ENCODE data around the gene ANKS1A.
A peak's percentile ranks its signal among the peaks of the same experiment; 100 is the strongest.

Gene ANKS1A

GRCh38 chr6:35046103-35046502, 157.0 kb downstream of the ANKS1A start:
- no peaks in the 10 kb centered on the region for H3K9me3 ChIP-seq (ENCODE audit: severe bottlenecking)
- H3K4me1 ChIP-seq (ENCODE audit: insufficient read depth, poor library complexity, severe bottlenecking) = peaks cover 8% of the 10 kb centered on the region
- no peak for TF ChIP-seq CTCF (IDR thresholded peaks at IDR 0.05; ENCODE audit: poor library complexity, severe bottlenecking)
- DNase-seq (ENCODE audit: low spot score) = no peak
- H3K27me3 ChIP-seq (ENCODE audit: insufficient read depth, poor library complexity, severe bottlenecking) = no peaks in the 10 kb centered on the region
- H3K27ac ChIP-seq (ENCODE audit: poor library complexity, severe bottlenecking) = no peak overlapping the region
- 0 out of 2 replicates have a peak, but pooled peaks cover 2% of the 10 kb centered on the region for H3K36me3 ChIP-seq (ENCODE audit: low read depth)
- H3K4me3 ChIP-seq (ENCODE audit: severe bottlenecking) = no peak overlapping the region
- ATAC-seq (ENCODE audit: low read depth) = no peak

GRCh38 chr6:35046862-35047261, 157.8 kb downstream of the ANKS1A start:
- TF ChIP-seq CTCF (IDR thresholded peaks at IDR 0.05; ENCODE audit: poor library complexity, severe bottlenecking) = no peak
- H3K4me1 ChIP-seq (ENCODE audit: insufficient read depth, poor library complexity, severe bottlenecking) = peaks cover 8% of the 10 kb centered on the region
- no peaks in the 10 kb centered on the region for H3K9me3 ChIP-seq (ENCODE audit: severe bottlenecking)
- no peak overlapping the region for H3K27ac ChIP-seq (ENCODE audit: poor library complexity, severe bottlenecking)
- peaks cover 2% of the 10 kb centered on the region; the same call in 1 of the 2 replicates for H3K36me3 ChIP-seq (ENCODE audit: low read depth)
- no peak for DNase-seq (ENCODE audit: low spot score)
- ATAC-seq (ENCODE audit: low read depth) = no peak
- no peaks in the 10 kb centered on the region for H3K27me3 ChIP-seq (ENCODE audit: insufficient read depth, poor library complexity, severe bottlenecking)
- no peak overlapping the region for H3K4me3 ChIP-seq (ENCODE audit: severe bottlenecking)

- Histone ChIP-seq H3K36me3 (ENCODE audit: low read depth) (peaks cover 2% of the 10 kb centered on the region; the same call in 1 of the 2 replicates), H3K4me3 (ENCODE audit: severe bottlenecking) (no peak overlapping the region), H3K4me1 (ENCODE audit: insufficient read depth, poor library complexity, severe bottlenecking) (peaks cover 8% of the 10 kb centered on the region), H3K9me3 (ENCODE audit: severe bottlenecking) (no peaks in the 10 kb centered on the region), H3K27me3 (ENCODE audit: insufficient read depth, poor library complexity, severe bottlenecking) (no peaks in the 10 kb centered on the region), H3K27ac (ENCODE audit: poor library complexity, severe bottlenecking) (no peak overlapping the region)
- ATAC-seq (ENCODE audit: low read depth) = no peak
- DNase-seq (ENCODE audit: low spot score) = no peak
- no peak for TF ChIP-seq CTCF (IDR thresholded peaks at IDR 0.05; ENCODE audit: poor library complexity, severe bottlenecking)
These were observed 158.4 kb downstream of the ANKS1A start for GRCh38 chr6:35047265-35048011.

- TF ChIP-seq CTCF (IDR thresholded peaks at IDR 0.05; ENCODE audit: poor library complexity, severe bottlenecking) = no peak
- H3K9me3 ChIP-seq (ENCODE audit: severe bottlenecking) = no peaks in the 10 kb centered on the region
- H3K27me3 ChIP-seq (ENCODE audit: insufficient read depth, poor library complexity, severe bottlenecking) = no peaks in the 10 kb centered on the region
- no peak overlapping the region for H3K27ac ChIP-seq (ENCODE audit: poor library complexity, severe bottlenecking)
- DNase-seq (ENCODE audit: low spot score) (no peak), ATAC-seq (ENCODE audit: low read depth) (no peak)
- no peak overlapping the region for H3K4me3 ChIP-seq (ENCODE audit: severe bottlenecking)
- H3K36me3 ChIP-seq (ENCODE audit: low read depth) = peaks cover 2% of the 10 kb centered on the region; the same call in 1 of the 2 replicates
- H3K4me1 ChIP-seq (ENCODE audit: insufficient read depth, poor library complexity, severe bottlenecking) = peaks cover 8% of the 10 kb centered on the region
These were observed 159.1 kb downstream of the ANKS1A start for GRCh38 chr6:35048031-35048613.

GRCh38 chr6:35048631-35049083, 159.6 kb downstream of the ANKS1A start:
- H3K27ac ChIP-seq (ENCODE audit: poor library complexity, severe bottlenecking) = no peak overlapping the region
- no peak for DNase-seq (ENCODE audit: low spot score)
- ATAC-seq (ENCODE audit: low read depth) = no peak; the same call in 2 of the 3 replicates

More at GRCh38 chr6:35048631-35049083, 159.6 kb downstream of the ANKS1A start:
- peak; percentile 18 for TF ChIP-seq CTCF (IDR thresholded peaks at IDR 0.05; ENCODE audit: poor library complexity, severe bottlenecking)
- H3K27me3 ChIP-seq (ENCODE audit: insufficient read depth, poor library complexity, severe bottlenecking) = no peaks in the 10 kb centered on the region
- no peak overlapping the region for H3K4me3 ChIP-seq (ENCODE audit: severe bottlenecking)
- no peaks in the 10 kb centered on the region for H3K9me3 ChIP-seq (ENCODE audit: severe bottlenecking)
- H3K36me3 ChIP-seq (ENCODE audit: low read depth) = peaks cover 2% of the 10 kb centered on the region; the same call in 1 of the 2 replicates
- H3K4me1 ChIP-seq (ENCODE audit: insufficient read depth, poor library complexity, severe bottlenecking) = peaks cover 8% of the 10 kb centered on the region
